Measurements from ENCODE around the gene COPZ2. TPM values are rescaled to one million over a fixed set of nuclear protein-coding genes. Genes with fewer than 3 reads are reported as not detected.

COPZ2 gene
- total RNA-seq, 2 experiments from 2014 or later: 6.3 to 7.5 TPM

DNA sequence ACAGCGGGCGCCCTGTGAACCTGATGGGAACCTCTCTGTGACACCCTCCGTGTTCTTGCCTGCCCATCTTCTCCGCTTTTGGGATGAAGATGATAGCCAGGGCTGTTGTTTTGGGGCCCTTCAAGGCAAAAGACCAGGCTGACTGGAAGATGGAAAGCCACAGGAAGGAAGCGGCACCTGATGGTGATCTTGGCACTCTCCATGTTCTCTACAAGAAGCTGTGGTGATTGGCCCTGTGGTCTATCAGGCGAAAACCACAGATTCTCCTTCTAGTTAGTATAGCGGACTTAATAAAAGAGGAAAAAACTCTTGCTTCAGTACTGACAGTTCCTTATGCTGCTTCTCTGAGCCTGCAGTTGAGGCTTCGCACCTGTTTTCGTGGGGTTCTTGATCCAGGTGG, 56.1 kb downstream of the COPZ2 start:
- DNase-seq: no peak
- no peaks in the 10 kb centered on the region for H3K9me3 Mint-ChIP-seq
- peaks cover 18% of the 10 kb centered on the region for H3K36me3 Mint-ChIP-seq
- H3K27me3 Mint-ChIP-seq: no peaks in the 10 kb centered on the region
- H3K27ac Mint-ChIP-seq: no peak overlapping the region
- H3K4me3 Mint-ChIP-seq: no peak overlapping the region
- H3K4me1 Mint-ChIP-seq: peaks cover 6% of the 10 kb centered on the region

DNA sequence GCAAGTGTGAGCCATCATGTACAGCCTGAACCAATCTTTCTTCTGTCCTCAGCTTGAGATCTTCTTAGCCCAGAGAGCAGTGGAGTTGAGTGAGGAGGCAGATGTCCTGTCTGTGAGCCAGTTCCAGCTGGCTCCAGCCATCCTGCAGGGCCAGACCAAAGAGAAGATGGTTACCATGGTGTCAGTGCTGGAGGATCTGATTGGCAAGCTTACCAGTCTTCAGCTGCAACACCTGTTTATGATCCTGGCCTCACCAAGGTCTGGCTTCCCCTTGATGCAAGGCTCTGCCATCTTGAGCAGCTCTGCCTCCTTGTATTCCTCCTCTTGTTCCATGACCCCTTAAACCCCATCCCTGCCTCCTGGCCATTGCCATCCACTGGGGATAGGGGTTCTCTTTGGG, 57.1 kb downstream of the COPZ2 start:
- Mint-ChIP-seq H3K27me3 (no peaks in the 10 kb centered on the region), H3K4me1 (peaks cover 6% of the 10 kb centered on the region), H3K4me3 (no peak overlapping the region), H3K9me3 (no peaks in the 10 kb centered on the region), H3K36me3 (peaks cover 22% of the 10 kb centered on the region), H3K27ac (no peak overlapping the region)
- no peak for DNase-seq

DNA sequence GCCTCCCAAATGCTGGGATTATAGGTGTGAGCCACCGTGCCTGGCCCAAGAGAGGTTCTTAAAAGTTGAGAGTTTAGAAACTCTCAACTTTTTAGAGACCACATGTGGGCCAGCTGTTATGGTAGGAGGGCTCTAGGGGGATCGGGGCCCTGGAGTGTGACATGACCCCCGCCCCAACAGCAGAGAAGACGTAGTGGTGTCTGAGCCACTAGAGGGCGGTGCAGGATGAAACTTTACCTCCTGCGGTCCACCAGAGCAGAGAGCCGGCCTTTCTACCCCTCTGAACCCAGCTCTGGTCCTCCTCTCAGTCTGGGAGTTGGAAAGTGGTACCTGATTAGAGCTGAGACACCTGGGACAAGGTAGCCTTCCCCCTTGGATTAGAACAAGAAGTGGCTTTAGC, 59.3 kb downstream of the COPZ2 start:
- Mint-ChIP-seq H3K27me3 (no peaks in the 10 kb centered on the region), H3K36me3 (peaks cover 21% of the 10 kb centered on the region), H3K27ac (no peak overlapping the region), H3K4me3 (no peak overlapping the region), H3K9me3 (no peaks in the 10 kb centered on the region), H3K4me1 (peaks cover 7% of the 10 kb centered on the region)
- DNase-seq: peak; percentile 45

Other genes starting within 250 kb of the COPZ2 start
- gene OSBPL7, start 216.0 kb downstream of the COPZ2 start, total RNA-seq: 10 to 100 TPM; 12.1 to 12.5 TPM
- 10 to 100 TPM; 70.0 to 75.2 TPM for gene MRPL10, start 206.3 kb downstream of the COPZ2 start, total RNA-seq
- gene LRRC46, start 206.1 kb downstream of the COPZ2 start, total RNA-seq: under 1 TPM; 0.46 to 0.68 TPM
- 10 to 100 TPM; 15.3 to 17.1 TPM for gene SCRN2, start 196.5 kb downstream of the COPZ2 start, total RNA-seq
- not detected for gene SP6, start 186.6 kb downstream of the COPZ2 start, total RNA-seq
- 10 to 100 TPM; 18.1 to 18.8 TPM for gene SP2, start 141.6 kb downstream of the COPZ2 start, total RNA-seq
- gene PNPO, start 96.2 kb downstream of the COPZ2 start, total RNA-seq: 10 to 100 TPM; 56.1 to 61.1 TPM
- not detected for gene PRR15L, start 79.9 kb downstream of the COPZ2 start, total RNA-seq
- gene CDK5RAP3, start 66.7 kb downstream of the COPZ2 start, total RNA-seq: 100 to 1,000 TPM; 163 to 168 TPM
- 10 to 100 TPM; 99.0 to 99.7 TPM for gene NFE2L1, start 10.6 kb upstream of the COPZ2 start, total RNA-seq
- gene CBX1, start 63.7 kb upstream of the COPZ2 start, total RNA-seq: 10 to 100 TPM; 60.3 to 60.5 TPM
- 10 to 100 TPM; 32.0 to 33.1 TPM for gene SNX11, start 70.0 kb upstream of the COPZ2 start, total RNA-seq